Measurements from ENCODE around the gene KRTAP24-1.

KRTAP24-1 gene

GRCh38 chr21:30305136-30305535 is 22.4 kb upstream of the KRTAP24-1 start:
- Histone ChIP-seq H3K9me2 (replicated peaks; ENCODE audit: insufficient read depth, low read length) (no peaks in the 10 kb centered on the region), H3K4me2 (ENCODE audit: low read depth, low read length, poor library complexity, severe bottlenecking) (no peak overlapping the region), H3K79me2 (ENCODE audit: insufficient read depth, low read length) (no peaks in the 10 kb centered on the region), H3K27me3 (ENCODE audit: low read length) (no peaks in the 10 kb centered on the region), H3F3A (ENCODE audit: insufficient read depth) (no peaks in the 10 kb centered on the region), H2AFZ (ENCODE audit: low read depth, low read length, severe bottlenecking) (no peak overlapping the region), H4K20me1 (ENCODE audit: low read depth, low read length) (no peaks in the 10 kb centered on the region), H3K9me3 (ENCODE audit: insufficient read depth, low read length) (peaks cover 4% of the 10 kb centered on the region; the same call in 1 of the 2 replicates), H3K27ac (ENCODE audit: low read depth, low read length) (no peak overlapping the region), H3K9ac (ENCODE audit: low read length) (no peak overlapping the region), H3K36me3 (ENCODE audit: low read length) (no peaks in the 10 kb centered on the region), H3K4me3 (ENCODE audit: insufficient read depth, low read length, poor library complexity, severe bottlenecking) (no peak overlapping the region)
- TF ChIP-seq, protein P1, sequence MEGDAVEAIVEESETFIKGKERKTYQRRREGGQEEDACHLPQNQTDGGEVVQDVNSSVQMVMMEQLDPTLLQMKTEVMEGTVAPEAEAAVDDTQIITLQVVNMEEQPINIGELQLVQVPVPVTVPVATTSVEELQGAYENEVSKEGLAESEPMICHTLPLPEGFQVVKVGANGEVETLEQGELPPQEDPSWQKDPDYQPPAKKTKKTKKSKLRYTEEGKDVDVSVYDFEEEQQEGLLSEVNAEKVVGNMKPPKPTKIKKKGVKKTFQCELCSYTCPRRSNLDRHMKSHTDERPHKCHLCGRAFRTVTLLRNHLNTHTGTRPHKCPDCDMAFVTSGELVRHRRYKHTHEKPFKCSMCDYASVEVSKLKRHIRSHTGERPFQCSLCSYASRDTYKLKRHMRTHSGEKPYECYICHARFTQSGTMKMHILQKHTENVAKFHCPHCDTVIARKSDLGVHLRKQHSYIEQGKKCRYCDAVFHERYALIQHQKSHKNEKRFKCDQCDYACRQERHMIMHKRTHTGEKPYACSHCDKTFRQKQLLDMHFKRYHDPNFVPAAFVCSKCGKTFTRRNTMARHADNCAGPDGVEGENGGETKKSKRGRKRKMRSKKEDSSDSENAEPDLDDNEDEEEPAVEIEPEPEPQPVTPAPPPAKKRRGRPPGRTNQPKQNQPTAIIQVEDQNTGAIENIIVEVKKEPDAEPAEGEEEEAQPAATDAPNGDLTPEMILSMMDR (IDR thresholded peaks at IDR 0.05; ENCODE audit: insufficient read depth, low read length, poor library complexity, severe bottlenecking): no peak

- TF ChIP-seq, protein P1 (IDR thresholded peaks at IDR 0.05; ENCODE audit: insufficient read depth, low read length, poor library complexity, severe bottlenecking): no peak
- TF ChIP-seq EZH2phosphoT487 (conservative IDR thresholded peaks at IDR 0.05; ENCODE audit: low read length): no peak
- H3K4me2 ChIP-seq (ENCODE audit: low read depth, low read length, poor library complexity, severe bottlenecking): no peak within 1 kb of the TSS
Observed at GRCh38 chr21:30289215-30289614, 6.5 kb upstream of the KRTAP24-1 start, which contains the start of gene KRTAP25-1. Gene KRTAP25-1, minus strand, starts transcription at chr21:30289514. Its CDS starts 24 bp downstream, at chr21:30289490.

DNA sequence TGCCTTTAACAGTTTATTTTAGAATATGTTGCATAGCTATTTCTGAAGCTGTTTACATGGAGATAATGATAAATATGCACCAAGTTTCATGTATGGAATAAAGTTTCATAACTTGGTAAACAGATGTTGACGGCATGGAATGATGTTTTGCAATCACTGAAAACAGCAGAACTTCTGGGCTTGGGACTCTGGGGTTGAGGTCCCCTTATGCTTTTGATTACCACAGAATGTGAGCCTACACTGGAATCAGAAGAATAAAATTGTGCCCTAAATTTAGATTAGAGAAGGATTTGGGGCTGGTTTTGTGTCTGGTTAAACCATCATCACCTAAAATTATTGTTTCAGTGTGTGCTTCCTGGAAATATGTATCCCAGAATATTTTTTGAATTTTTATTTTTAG is 11.1 kb downstream of the KRTAP24-1 start:
- Histone ChIP-seq H4K20me1 (ENCODE audit: low read depth, low read length) (no peaks in the 10 kb centered on the region), H3K4me2 (ENCODE audit: low read depth, low read length, poor library complexity, severe bottlenecking) (no peak overlapping the region), H3K9me3 (ENCODE audit: insufficient read depth, low read length) (0 out of 2 replicates have a peak, but pooled peaks cover under 1% of the 10 kb centered on the region), H2AFZ (ENCODE audit: low read depth, low read length, severe bottlenecking) (no peak overlapping the region), H3K27me3 (ENCODE audit: low read length) (no peaks in the 10 kb centered on the region), H3K4me3 (ENCODE audit: insufficient read depth, low read length, poor library complexity, severe bottlenecking) (no peak overlapping the region), H3K9me2 (replicated peaks; ENCODE audit: insufficient read depth, low read length) (no peaks in the 10 kb centered on the region), H3K36me3 (ENCODE audit: low read length) (no peaks in the 10 kb centered on the region), H3K79me2 (ENCODE audit: insufficient read depth, low read length) (no peaks in the 10 kb centered on the region), H3F3A (ENCODE audit: insufficient read depth) (no peaks in the 10 kb centered on the region), H3K9ac (ENCODE audit: low read length) (no peak overlapping the region), H3K27ac (ENCODE audit: low read depth, low read length) (no peak overlapping the region)
- TF ChIP-seq EZH2phosphoT487 (conservative IDR thresholded peaks at IDR 0.05; ENCODE audit: low read length): no peak
- TF ChIP-seq, protein P1 (IDR thresholded peaks at IDR 0.05; ENCODE audit: insufficient read depth, low read length, poor library complexity, severe bottlenecking): no peak

More at GRCh38 chr21:30289215-30289614, 6.5 kb upstream of the KRTAP24-1 start, which contains the start of gene KRTAP25-1:
- H3F3A ChIP-seq (ENCODE audit: insufficient read depth): no peaks in the 10 kb centered on the region
- no peak within 1 kb of the TSS for H2AFZ ChIP-seq (ENCODE audit: low read depth, low read length, severe bottlenecking)
- H3K36me3 ChIP-seq (ENCODE audit: low read length): no peaks in the 10 kb centered on the region
- no peak within 1 kb of the TSS for H3K4me3 ChIP-seq (ENCODE audit: insufficient read depth, low read length, poor library complexity, severe bottlenecking)
- H3K9me3 ChIP-seq (ENCODE audit: insufficient read depth, low read length): no peaks in the 10 kb centered on the region
- H3K79me2 ChIP-seq (ENCODE audit: insufficient read depth, low read length): no peaks in the 10 kb centered on the region
- no peaks in the 10 kb centered on the region for H4K20me1 ChIP-seq (ENCODE audit: low read depth, low read length)
- no peaks in the 10 kb centered on the region; the same call in 1 of the 2 replicates for H3K27me3 ChIP-seq (ENCODE audit: low read length)
- H3K9ac ChIP-seq (ENCODE audit: low read length): no peak within 1 kb of the TSS
- no peak within 1 kb of the TSS for H3K27ac ChIP-seq (ENCODE audit: low read depth, low read length)
- 0 out of 2 replicates have a peak, but pooled peaks cover 3% of the 10 kb centered on the region for H3K9me2 ChIP-seq (replicated peaks; ENCODE audit: insufficient read depth, low read length)
